GM23338 (cell line): ENCODE results near the gene OS9.

Source experiments
- EZH2 ChIP-seq: fragments of 200-600 bp; sonication (generic); IDR thresholded peaks from one replicate; pipeline ENCODE4 v1.8.0; 2017; ENCODE audit warnings: antibody characterized with exemption, mild to moderate bottlenecking, low read depth; ENCODE audit not compliant: unreplicated experiment
- EZH2phosphoT487 ChIP-seq: fragments of 200-600 bp; sonication (generic); IDR thresholded peaks from one replicate; pipeline ENCODE4 v1.8.1; 2018; ENCODE audit warnings: antibody characterized with exemption; ENCODE audit not compliant: unreplicated experiment
- POLR2AphosphoS5 ChIP-seq: IDR thresholded peaks from 2 replicates; pipeline ENCODE4 v1.6.1; 2016; ENCODE audit warnings: antibody characterized with exemption, low read depth
- REST ChIP-seq: IDR thresholded peaks from one replicate; pipeline ENCODE4 v1.6.1; 2018; ENCODE audit warnings: antibody characterized with exemption; ENCODE audit not compliant: unreplicated experiment
- TF ChIP-seq, protein P1 (sequence below): IDR thresholded peaks from 2 replicates; pipeline ENCODE4 v1.6.1; 2016; ENCODE audit warnings: antibody characterized with exemption
- TF ChIP-seq, protein P2 (sequence below), 2 experiments: fragments of 200-600 bp in 1 of 2; sonication (generic) in 1 of 2; conservative IDR thresholded peaks; 2 replicates each; pipeline versions ENCODE4 v1.5.1 to v1.6.1; 2016 to 2017; ENCODE audit warnings: antibody characterized with exemption in 2 of 2, low read depth in 2 of 2, mild to moderate bottlenecking in 2 of 2, moderate library complexity in 1 of 2

DNA sequence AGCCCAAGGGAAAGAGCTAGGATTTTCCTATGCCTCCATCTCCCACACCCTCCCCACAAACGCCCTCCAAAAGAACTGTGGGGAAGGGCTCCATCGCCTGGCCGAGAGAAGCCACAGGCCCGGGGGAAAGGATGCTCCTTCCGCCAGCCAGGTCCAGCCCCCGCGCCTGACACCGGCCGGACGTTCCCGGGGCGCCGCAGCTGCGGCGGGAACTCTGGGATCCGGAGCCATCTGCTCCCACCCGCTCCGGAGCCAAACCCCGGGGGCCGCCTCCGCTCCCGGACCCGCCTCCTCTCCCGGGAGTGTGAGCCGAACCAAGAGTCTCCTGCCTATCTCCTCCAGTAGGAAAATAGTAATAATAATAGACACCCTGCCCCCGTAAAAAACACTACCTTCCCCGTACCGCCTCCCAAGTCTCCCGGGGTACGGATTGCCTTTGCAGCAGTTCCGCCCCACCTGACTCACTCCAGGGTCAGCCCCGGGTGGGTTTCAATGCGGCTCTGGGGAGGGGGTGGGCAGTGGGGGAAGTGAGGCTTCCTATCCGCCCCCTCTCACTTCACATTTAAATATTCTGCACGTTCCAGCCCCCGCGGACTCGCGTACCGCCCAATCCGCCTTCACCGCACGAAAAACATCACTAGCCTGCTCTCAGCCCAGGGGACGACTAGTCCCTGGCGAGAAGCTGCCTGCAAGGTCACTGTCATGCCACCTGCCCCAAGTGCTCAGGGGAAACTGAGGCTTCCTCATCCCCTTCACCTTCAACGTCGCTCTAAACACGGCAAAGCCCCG lies 42.2 kb downstream of the OS9 start:
- TF ChIP-seq, protein P1, sequence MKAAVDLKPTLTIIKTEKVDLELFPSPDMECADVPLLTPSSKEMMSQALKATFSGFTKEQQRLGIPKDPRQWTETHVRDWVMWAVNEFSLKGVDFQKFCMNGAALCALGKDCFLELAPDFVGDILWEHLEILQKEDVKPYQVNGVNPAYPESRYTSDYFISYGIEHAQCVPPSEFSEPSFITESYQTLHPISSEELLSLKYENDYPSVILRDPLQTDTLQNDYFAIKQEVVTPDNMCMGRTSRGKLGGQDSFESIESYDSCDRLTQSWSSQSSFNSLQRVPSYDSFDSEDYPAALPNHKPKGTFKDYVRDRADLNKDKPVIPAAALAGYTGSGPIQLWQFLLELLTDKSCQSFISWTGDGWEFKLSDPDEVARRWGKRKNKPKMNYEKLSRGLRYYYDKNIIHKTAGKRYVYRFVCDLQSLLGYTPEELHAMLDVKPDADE, result no peak
- TF ChIP-seq EZH2phosphoT487 (no peak), REST (no peak), EZH2 (peak; percentile 75), POLR2AphosphoS5 (no peak)
- TF ChIP-seq, protein P2, sequence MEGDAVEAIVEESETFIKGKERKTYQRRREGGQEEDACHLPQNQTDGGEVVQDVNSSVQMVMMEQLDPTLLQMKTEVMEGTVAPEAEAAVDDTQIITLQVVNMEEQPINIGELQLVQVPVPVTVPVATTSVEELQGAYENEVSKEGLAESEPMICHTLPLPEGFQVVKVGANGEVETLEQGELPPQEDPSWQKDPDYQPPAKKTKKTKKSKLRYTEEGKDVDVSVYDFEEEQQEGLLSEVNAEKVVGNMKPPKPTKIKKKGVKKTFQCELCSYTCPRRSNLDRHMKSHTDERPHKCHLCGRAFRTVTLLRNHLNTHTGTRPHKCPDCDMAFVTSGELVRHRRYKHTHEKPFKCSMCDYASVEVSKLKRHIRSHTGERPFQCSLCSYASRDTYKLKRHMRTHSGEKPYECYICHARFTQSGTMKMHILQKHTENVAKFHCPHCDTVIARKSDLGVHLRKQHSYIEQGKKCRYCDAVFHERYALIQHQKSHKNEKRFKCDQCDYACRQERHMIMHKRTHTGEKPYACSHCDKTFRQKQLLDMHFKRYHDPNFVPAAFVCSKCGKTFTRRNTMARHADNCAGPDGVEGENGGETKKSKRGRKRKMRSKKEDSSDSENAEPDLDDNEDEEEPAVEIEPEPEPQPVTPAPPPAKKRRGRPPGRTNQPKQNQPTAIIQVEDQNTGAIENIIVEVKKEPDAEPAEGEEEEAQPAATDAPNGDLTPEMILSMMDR (conservative IDR thresholded peaks at IDR 0.05; ENCODE audit: low read depth in 2 of 2), result peak; percentile 56 to 83
